Peyer's patch (tissue), 4 donors: ENCODE measurements around the gene TRPM8.

Experiments
- CTCF ChIP-seq, 6 experiments: fragments of 450-650 bp in 4 of 6; fragments of 200-600 bp in 2 of 6; sonication (generic) in 1 of 6; IDR thresholded peaks; one replicate each; pipeline ENCODE4 v1.5.1; 2017 to 2019; ENCODE audit warnings: antibody characterized with exemption in 6 of 6, mild to moderate bottlenecking in 3 of 6, moderate library complexity in 1 of 6
- POLR2A ChIP-seq, 2 donors: fragments of 450-650 bp; IDR thresholded peaks; one replicate each; pipeline ENCODE4 v1.5.1; 2017; ENCODE audit warnings: antibody characterized with exemption in 2 of 2, mild to moderate bottlenecking in 2 of 2, moderate library complexity in 2 of 2

- TF ChIP-seq CTCF (IDR thresholded peaks at IDR 0.05): no peak
- no peak for TF ChIP-seq POLR2A (IDR thresholded peaks at IDR 0.05)
Measured at GRCh38 chr2:234032279-234032856, 115.2 kb downstream of the TRPM8 start.
